ENCODE results near the gene GUCD1.

DNA sequence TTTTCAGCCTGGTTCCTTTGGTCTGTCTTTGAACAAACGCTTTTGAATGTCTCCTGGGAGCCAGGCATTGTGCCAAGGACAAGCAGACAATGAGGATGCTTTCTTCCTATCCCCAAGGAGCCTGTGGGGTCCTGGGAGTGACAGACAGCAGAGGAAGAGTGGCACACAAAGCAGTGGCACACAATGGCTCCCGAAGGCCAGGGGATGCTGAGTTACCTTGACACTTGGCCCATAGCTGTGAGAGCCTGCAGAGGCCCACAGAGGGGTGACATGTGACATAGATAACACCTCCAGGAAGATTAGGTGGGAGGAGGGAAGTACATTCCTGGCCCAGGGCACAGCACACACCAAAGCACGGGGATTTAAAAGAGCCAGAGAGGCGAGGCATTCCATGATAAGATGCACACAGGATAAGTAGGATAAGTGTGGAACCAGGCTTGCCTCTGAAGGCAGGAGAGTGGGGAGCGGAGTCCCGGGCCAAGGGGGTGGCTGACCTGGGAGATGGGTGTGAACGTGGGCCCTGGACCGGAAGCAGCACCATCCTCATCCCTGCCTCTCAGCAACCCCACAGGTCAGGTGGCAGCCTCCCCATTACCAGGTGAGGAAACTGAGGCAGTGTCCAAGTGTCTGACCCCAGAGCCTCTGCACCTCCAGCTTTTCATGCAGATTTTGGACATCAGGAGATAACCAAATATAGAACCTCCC is 53.5 kb downstream of the GUCD1 start:
- TF ChIP-seq GABPA (IDR thresholded peaks at IDR 0.05; ENCODE audit: low read depth) (no peak), CTCF (IDR thresholded peaks at IDR 0.05 in 2 of 3, conservative IDR thresholded peaks at IDR 0.05 in 1 of 3; ENCODE audit: control insufficient read depth in 2 of 3, extremely low read depth in 1 of 3, insufficient read depth in 1 of 3, low read depth in 3 of 3, low read length in 3 of 3) (no peak), POLR2AphosphoS5 (IDR thresholded peaks at IDR 0.05; ENCODE audit: low read length) (no peak), CREB1 (IDR thresholded peaks at IDR 0.05; ENCODE audit: low read depth) (no peak), USF1 (IDR thresholded peaks at IDR 0.05; ENCODE audit: borderline replicate concordance, extremely low read length, insufficient read depth, low read depth, low read length) (no peak), ZNF274 (IDR thresholded peaks at IDR 0.05; ENCODE audit: insufficient read depth, insufficient read length) (no peak)

All from GM12878 (cell line).